ENCODE data around the gene CLEC9A. TPM values are rescaled to one million over a fixed set of nuclear protein-coding genes. Genes with fewer than 3 reads are reported as not detected.

CLEC9A gene
- total and polyA plus RNA-seq, 7 experiments from 2014 or later: 0.29 to 0.64 TPM; not detected in 5

DNA sequence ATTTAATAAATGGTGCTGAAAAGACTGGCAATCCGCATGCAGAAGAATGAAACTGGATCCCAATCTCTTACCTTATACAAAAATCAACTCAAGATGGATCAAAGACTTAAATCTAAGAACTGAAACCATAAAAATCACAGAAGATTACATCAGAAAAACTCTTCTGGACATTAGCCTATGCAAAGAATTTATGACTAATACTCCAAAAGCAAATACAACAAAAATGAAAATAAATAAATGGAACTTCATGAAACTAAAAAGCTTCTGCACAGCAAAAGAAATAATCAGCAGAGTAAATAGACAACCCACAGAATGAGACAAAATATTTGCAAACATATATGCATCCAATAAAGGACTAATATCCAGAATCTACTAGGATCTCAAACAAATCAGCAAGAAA lies 82.6 kb downstream of the CLEC9A start:
- no peak for ATAC-seq
- no peak for DNase-seq
- no peak overlapping the region for H3K4me3 ChIP-seq (ENCODE audit: low read length)
- H3K27me3 ChIP-seq (ENCODE audit: control insufficient read depth in 2 of 2, insufficient read depth in 2 of 2, low read length in 2 of 2): no peaks in the 10 kb centered on the region
- Mint-ChIP-seq H3K4me1 (peaks cover 0 to 2% (median 0%) of the 10 kb centered on the region in 7 donors), H3K27me3 (peaks cover 0 to 9% (median 2%) of the 10 kb centered on the region in 5 donors), H3K27ac (no peak overlapping the region), H3K36me3 (no peaks in the 10 kb centered on the region), H3K4me3 (no peak overlapping the region), H3K9me3 (peaks cover 0 to 5% (median 0%) of the 10 kb centered on the region in 11 donors)
- CTCF ChIA-PET: no interaction called here
- H3K9me3 ChIP-seq (ENCODE audit: control insufficient read depth in 2 of 3, low read length in 3 of 3): no peaks in the 10 kb centered on the region
- intact Hi-C loops (cut with micrococcal nuclease): no loop called here
- POLR2A ChIA-PET: no interaction called here
- no peak overlapping the region for H3K27ac ChIP-seq (ENCODE audit: low read depth, low read length)
- no peaks in the 10 kb centered on the region for H3K36me3 ChIP-seq (ENCODE audit: control insufficient read depth in 2 of 3, insufficient read depth in 3 of 3, low read length in 3 of 3)
- H3K4me1 ChIP-seq (ENCODE audit: control insufficient read depth in 2 of 2, insufficient read depth in 2 of 2, low read length in 2 of 2): no peaks in the 10 kb centered on the region

DNA sequence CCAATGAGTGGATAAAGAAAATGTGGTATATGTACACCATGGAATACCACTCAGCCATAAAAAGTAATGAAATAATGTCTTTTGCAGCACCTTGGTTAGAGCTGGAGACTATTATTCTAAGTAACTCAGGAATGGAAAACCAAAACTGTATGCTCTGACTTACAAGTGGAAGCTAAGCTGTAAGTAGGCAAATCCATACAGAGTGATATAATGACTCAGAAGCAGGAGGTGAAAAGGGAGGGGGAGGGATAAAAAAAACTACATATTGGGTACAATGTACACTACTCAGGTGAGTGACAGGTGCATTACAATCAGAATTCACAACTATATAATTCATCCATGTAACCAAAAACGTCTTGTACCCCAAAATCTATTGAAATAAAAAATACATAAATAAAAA lies 83.4 kb downstream of the CLEC9A start:
- H3K9me3 Mint-ChIP-seq: peaks cover 0 to 5% (median 0%) of the 10 kb centered on the region in 11 donors
- Histone ChIP-seq H3K4me1 (ENCODE audit: control insufficient read depth in 2 of 2, insufficient read depth in 2 of 2, low read length in 2 of 2) (no peaks in the 10 kb centered on the region), H3K27ac (ENCODE audit: low read depth, low read length) (no peak overlapping the region), H3K27me3 (ENCODE audit: control insufficient read depth in 2 of 2, insufficient read depth in 2 of 2, low read length in 2 of 2) (no peaks in the 10 kb centered on the region), H3K36me3 (ENCODE audit: control insufficient read depth in 2 of 3, insufficient read depth in 3 of 3, low read length in 3 of 3) (no peaks in the 10 kb centered on the region), H3K4me3 (ENCODE audit: low read length) (no peak overlapping the region), H3K9me3 (ENCODE audit: control insufficient read depth in 2 of 3, low read length in 3 of 3) (no peaks in the 10 kb centered on the region)
- H3K27ac Mint-ChIP-seq: no peak overlapping the region
- peaks cover 0 to 13% (median 2%) of the 10 kb centered on the region in 5 donors for H3K27me3 Mint-ChIP-seq
- intact Hi-C loops (cut with micrococcal nuclease): no loop called here
- ChIA-PET POLR2A (interaction anchor here (0.7 kb wide), 1 partner anchor 89 kb away, joined by 4 read pairs; no protein-coding TSS in a partner anchor), CTCF (no interaction called here)
- peaks cover 0 to 2% (median 0%) of the 10 kb centered on the region in 7 donors for H3K4me1 Mint-ChIP-seq
- no peak overlapping the region for H3K4me3 Mint-ChIP-seq
- no peak for ATAC-seq
- no peak for DNase-seq
- no peaks in the 10 kb centered on the region for H3K36me3 Mint-ChIP-seq

DNA sequence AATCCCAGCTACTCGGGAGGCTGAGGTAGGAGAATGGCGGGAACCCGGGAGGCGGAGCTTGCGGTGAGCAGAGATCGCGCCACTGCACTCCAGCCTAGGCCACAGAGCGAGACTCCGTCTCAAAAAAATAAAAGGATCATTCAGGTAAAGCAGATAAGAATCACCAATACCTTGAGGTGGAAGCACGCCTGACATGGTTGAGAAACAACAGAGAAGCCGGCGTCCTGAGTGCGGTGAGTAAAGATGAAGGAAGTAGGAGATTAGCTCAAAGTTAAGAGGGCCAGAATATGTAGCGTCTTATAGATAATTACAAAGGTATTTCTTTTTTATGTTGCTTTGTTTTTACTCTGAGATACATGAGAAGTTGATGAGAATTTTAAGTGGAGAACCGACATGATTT lies 84.8 kb downstream of the CLEC9A start:
- Mint-ChIP-seq H3K36me3 (no peaks in the 10 kb centered on the region), H3K27me3 (peaks cover 0 to 13% (median 0%) of the 10 kb centered on the region in 5 donors), H3K9me3 (peaks cover 0 to 7% (median 0%) of the 10 kb centered on the region in 11 donors), H3K4me3 (no peak overlapping the region), H3K4me1 (peaks cover 0 to 2% (median 0%) of the 10 kb centered on the region in 7 donors), H3K27ac (no peak overlapping the region)
- no peak overlapping the region for H3K4me3 ChIP-seq (ENCODE audit: low read length)
- H3K4me1 ChIP-seq (ENCODE audit: control insufficient read depth in 2 of 2, insufficient read depth in 2 of 2, low read length in 2 of 2): no peaks in the 10 kb centered on the region
- DNase-seq (no peak), ATAC-seq (no peak)
- H3K27ac ChIP-seq (ENCODE audit: low read depth, low read length): no peak overlapping the region
- CTCF ChIA-PET: interaction anchor here (0.6 kb wide), 2 partner anchors 76 to 464 kb away, joined by 3 to 6 read pairs; no protein-coding TSS in a partner anchor
- no peaks in the 10 kb centered on the region for H3K9me3 ChIP-seq (ENCODE audit: control insufficient read depth in 2 of 3, low read length in 3 of 3)
- intact Hi-C loops (cut with micrococcal nuclease): no loop called here
- no peaks in the 10 kb centered on the region for H3K27me3 ChIP-seq (ENCODE audit: control insufficient read depth in 2 of 2, insufficient read depth in 2 of 2, low read length in 2 of 2)
- H3K36me3 ChIP-seq (ENCODE audit: control insufficient read depth in 2 of 3, insufficient read depth in 3 of 3, low read length in 3 of 3): no peaks in the 10 kb centered on the region
- POLR2A ChIA-PET: no interaction called here

Other genes starting within 250 kb of the CLEC9A start
- gene KLRF1, start 203.2 kb upstream of the CLEC9A start, total RNA-seq: 10 to 100 TPM in 1 of 5 experiments, 1 to 10 TPM in 2, under 1 TPM in 2; 0.35 to 34.8 (median 1.0) TPM
- 1 to 10 TPM; 1.3 to 1.6 TPM for gene KLRF1, start 203.2 kb upstream of the CLEC9A start, polyA plus RNA-seq
- 10 to 100 TPM; 50.1 to 86.8 (median 73.8) TPM for gene CLEC2B, start 161.3 kb upstream of the CLEC9A start, total RNA-seq
- gene CLEC2B, start 161.3 kb upstream of the CLEC9A start, polyA plus RNA-seq: 10 to 100 TPM; 22.1 to 61.2 TPM
- not detected for gene KLRF2, start 149.2 kb upstream of the CLEC9A start, total RNA-seq
- not detected for gene KLRF2, start 149.2 kb upstream of the CLEC9A start, polyA plus RNA-seq
- not detected for gene CLEC2A, start 98.3 kb upstream of the CLEC9A start, total RNA-seq
- under 1 TPM in 1 of 2 donors, not detected in 1; 0.22 TPM for gene CLEC2A, start 98.3 kb upstream of the CLEC9A start, polyA plus RNA-seq
- 10 to 100 TPM in 1 of 5 experiments, 1 to 10 TPM in 2, not detected in 2; 3.2 to 47.8 (median 4.2) TPM for gene CLEC12A, start 59.3 kb upstream of the CLEC9A start, total RNA-seq
- gene CLEC12A, start 59.3 kb upstream of the CLEC9A start, polyA plus RNA-seq: under 1 TPM in 1 of 2 donors, not detected in 1; 0.31 TPM
- gene CLEC1B, start 31.6 kb upstream of the CLEC9A start, total RNA-seq: under 1 TPM in 1 of 5 experiments, not detected in 4; 0.91 TPM
- gene CLEC1B, start 31.6 kb upstream of the CLEC9A start, polyA plus RNA-seq: not detected
- 1 to 10 TPM in 1 of 5 experiments, under 1 TPM in 2, not detected in 2; 0.42 to 7.4 (median 0.87) TPM for gene CLEC12B, start 20.1 kb upstream of the CLEC9A start, total RNA-seq
- gene CLEC12B, start 20.1 kb upstream of the CLEC9A start, polyA plus RNA-seq: not detected
- gene CLEC1A, start 68.3 kb downstream of the CLEC9A start, total RNA-seq: 1 to 10 TPM in 1 of 5 experiments, not detected in 4; 1.0 TPM
- gene CLEC1A, start 68.3 kb downstream of the CLEC9A start, polyA plus RNA-seq: not detected
- 100 to 1,000 TPM in 1 of 5 experiments, 10 to 100 TPM in 1, 1 to 10 TPM in 2, not detected in 1; 1.5 to 121 (median 7.2) TPM for gene CLEC7A, start 99.5 kb downstream of the CLEC9A start, total RNA-seq
- gene CLEC7A, start 99.5 kb downstream of the CLEC9A start, polyA plus RNA-seq: not detected
- 1 to 10 TPM in 2 of 5 experiments, not detected in 3; 3.1 to 4.0 TPM for gene OLR1, start 141.4 kb downstream of the CLEC9A start, total RNA-seq
- not detected for gene OLR1, start 141.4 kb downstream of the CLEC9A start, polyA plus RNA-seq
- gene TMEM52B, start 148.3 kb downstream of the CLEC9A start, total RNA-seq: under 1 TPM in 1 of 5 experiments, not detected in 4; 0.47 TPM
- not detected for gene TMEM52B, start 148.3 kb downstream of the CLEC9A start, polyA plus RNA-seq
- 100 to 1,000 TPM in 2 of 5 experiments, 10 to 100 TPM in 2, 1 to 10 TPM in 1; 3.7 to 165 (median 29.4) TPM for gene GABARAPL1, start 182.2 kb downstream of the CLEC9A start, total RNA-seq
- 10 to 100 TPM; 14.7 to 14.9 TPM for gene GABARAPL1, start 182.2 kb downstream of the CLEC9A start, polyA plus RNA-seq

Data from naive thymus-derived CD4-positive, alpha-beta T cell (primary cell).